Neural progenitor cell (in vitro differentiated cells): Measurements from ENCODE around the gene PAPSS2. TPM values are rescaled to one million over a fixed set of nuclear protein-coding genes. Genes with fewer than 3 reads are reported as not detected.
"Not testable (repeated sequence)": the region's sequence is repeated elsewhere in the genome, so short reads cannot be mapped to it uniquely, and the experiment has no call there.

Source experiments
- DNase-seq: peaks from one replicate; pipeline ENCODE4 v3.0.0-alpha.2; 2016; ENCODE audit warnings: low spot score
- H2AFZ ChIP-seq: fragments of 200-600 bp; sonication (generic); replicated peaks from 2 replicates; pipeline ENCODE4 v1.6.1; 2016; ENCODE audit warnings: antibody characterized with exemption
- H3F3A ChIP-seq: fragments of 200-600 bp; sonication (generic); 2 replicates; pipeline ENCODE4 v1.6.1; 2016; ENCODE audit warnings: antibody characterized with exemption, low read depth
- H3K27ac ChIP-seq: fragments of 200-600 bp; sonication (generic); 2 replicates; pipeline ENCODE4 v1.5.1; 2016; ENCODE audit warnings: mild to moderate bottlenecking
- H3K27me3 ChIP-seq: fragments of 200-600 bp; sonication (generic); 2 replicates; pipeline ENCODE4 v1.6.1; 2016; ENCODE audit warnings: mild to moderate bottlenecking, moderate library complexity
- H3K36me3 ChIP-seq: fragments of 200-600 bp; sonication (generic); 2 replicates; pipeline ENCODE4 v1.5.1; 2016
- H3K4me1 ChIP-seq: fragments of 200-600 bp; sonication (generic); 2 replicates; pipeline ENCODE4 v1.6.1; 2016; ENCODE audit warnings: mixed run types
- H3K4me2 ChIP-seq: fragments of 200-600 bp; sonication (generic); 2 replicates; pipeline ENCODE4 v1.6.1; 2016
- H3K4me3 ChIP-seq: fragments of 200-600 bp; sonication (generic); 2 replicates; pipeline ENCODE4 v1.5.1; 2016
- H3K79me2 ChIP-seq: fragments of 200-600 bp; sonication (generic); 2 replicates; pipeline ENCODE4 v1.6.1; 2016; ENCODE audit warnings: low read depth
- H3K9ac ChIP-seq: fragments of 200-600 bp; sonication (generic); 2 replicates; pipeline ENCODE4 v1.6.1; 2016
- H3K9me3 ChIP-seq: fragments of 200-600 bp; sonication (generic); 2 replicates; pipeline ENCODE4 v1.5.1; 2016; ENCODE audit warnings: low read depth
- H4K20me1 ChIP-seq: fragments of 200-600 bp; sonication (generic); 2 replicates; pipeline ENCODE4 v1.6.1; 2016; ENCODE audit warnings: low read depth
- H3K27ac Mint-ChIP-seq: 3 replicates; pipeline ENCODE4 v1.8.0; 2021; ENCODE audit warnings: mixed read lengths
- H3K27me3 Mint-ChIP-seq: 2 replicates; pipeline ENCODE4 v1.8.0; 2022; ENCODE audit warnings: low read depth, mild to moderate bottlenecking, inconsistent platforms, moderate library complexity, mixed read lengths; ENCODE audit not compliant: insufficient read depth
- H3K36me3 Mint-ChIP-seq: 3 replicates; pipeline ENCODE4 v1.8.0; 2021; ENCODE audit warnings: mixed read lengths
- H3K4me1 Mint-ChIP-seq: 3 replicates; pipeline ENCODE4 v1.8.0; 2021; ENCODE audit warnings: mixed read lengths
- H3K4me3 Mint-ChIP-seq: 3 replicates; pipeline ENCODE4 v1.8.0; 2021; ENCODE audit warnings: mild to moderate bottlenecking, moderate library complexity, mixed read lengths
- H3K9me3 Mint-ChIP-seq: 3 replicates; pipeline ENCODE4 v1.8.0; 2020; ENCODE audit warnings: mixed read lengths
- CTCF ChIP-seq: fragments of 200-600 bp; sonication (generic); IDR thresholded peaks from 2 replicates; pipeline ENCODE4 v1.5.1; 2017; ENCODE audit warnings: antibody characterized with exemption, mild to moderate bottlenecking
- EZH2 ChIP-seq: fragments of 200-600 bp; sonication (generic); IDR thresholded peaks from 2 replicates; pipeline ENCODE4 v1.6.1; 2017; ENCODE audit warnings: antibody characterized with exemption, mild to moderate bottlenecking, moderate library complexity
- EZH2phosphoT487 ChIP-seq: fragments of 200-600 bp; sonication (generic); IDR thresholded peaks from 2 replicates; pipeline ENCODE4 v1.6.1; 2017; ENCODE audit warnings: antibody characterized with exemption
- total RNA-seq: library from RNA; depleted of rRNA; stranded (reverse); fragments of >200 nt; gene quantifications from 2 replicates; pipeline ENCODE4 v1.2.3, GENCODE V29; 2015; ENCODE audit warnings: low replicate concordance

PAPSS2 gene
- total RNA-seq, 1 donor from 2014 or later = 6.0 TPM

GRCh38 chr10:87619705-87620104, 40.0 kb upstream of the PAPSS2 start:
- no peaks in the 10 kb centered on the region for H3F3A ChIP-seq
- H3K27me3 ChIP-seq = no peaks in the 10 kb centered on the region
- no peaks in the 10 kb centered on the region for H3K79me2 ChIP-seq
- Mint-ChIP-seq H3K27ac (no peak overlapping the region), H3K27me3 (peaks cover 4% of the 10 kb centered on the region), H3K36me3 (no peaks in the 10 kb centered on the region), H3K4me1 (peaks cover 3% of the 10 kb centered on the region), H3K9me3 (no peaks in the 10 kb centered on the region), H3K4me3 (no peak overlapping the region)
- H3K9me3 ChIP-seq = no peaks in the 10 kb centered on the region
- TF ChIP-seq EZH2phosphoT487 (no peak), CTCF (no peak), EZH2 (no peak)
- DNase-seq = no peak
- no peaks in the 10 kb centered on the region for H4K20me1 ChIP-seq
- no peak overlapping the region for H3K9ac ChIP-seq
- H3K27ac ChIP-seq = no peak overlapping the region
- H3K4me3 ChIP-seq = no peak overlapping the region
- H3K4me2 ChIP-seq = no peak overlapping the region
- H3K36me3 ChIP-seq = no peaks in the 10 kb centered on the region
- H3K4me1 ChIP-seq = peaks cover 3% of the 10 kb centered on the region
- H2AFZ ChIP-seq = no peak overlapping the region

- not testable (repeated sequence) for H3K27ac Mint-ChIP-seq, H3K9ac ChIP-seq, H3K27me3 Mint-ChIP-seq, H3K4me3 ChIP-seq, H3K36me3 Mint-ChIP-seq, H3K4me2 ChIP-seq, DNase-seq, H3K36me3 ChIP-seq, H3K27ac ChIP-seq, H3K4me3 Mint-ChIP-seq, H3K9me3 ChIP-seq, H3K4me1 Mint-ChIP-seq, H3K9me3 Mint-ChIP-seq, H4K20me1 ChIP-seq, H2AFZ ChIP-seq, H3K79me2 ChIP-seq, H3K27me3 ChIP-seq, H3F3A ChIP-seq
- H3K4me1 ChIP-seq = peaks cover 16% of the 10 kb centered on the region
Observed at GRCh38 chr10:87621440-87621839, 38.2 kb upstream of the PAPSS2 start.

GRCh38 chr10:87622314-87623004, 37.2 kb upstream of the PAPSS2 start:
- no peak overlapping the region for H3K4me3 ChIP-seq
- no peak overlapping the region for H3K27ac Mint-ChIP-seq
- H3K9ac ChIP-seq = no peak overlapping the region
- peak overlapping the region; percentile 70 for H2AFZ ChIP-seq
- no peak overlapping the region for H3K4me3 Mint-ChIP-seq
- no peaks in the 10 kb centered on the region for H3K9me3 ChIP-seq
- H3K4me1 Mint-ChIP-seq = peaks cover 3% of the 10 kb centered on the region
- H4K20me1 ChIP-seq = no peaks in the 10 kb centered on the region
- H3K4me1 ChIP-seq = peaks cover 16% of the 10 kb centered on the region
- peak; percentile 46 for DNase-seq
- no peaks in the 10 kb centered on the region for H3F3A ChIP-seq
- no peaks in the 10 kb centered on the region for H3K27me3 ChIP-seq
- no peaks in the 10 kb centered on the region for H3K36me3 ChIP-seq
- no peaks in the 10 kb centered on the region for H3K79me2 ChIP-seq
- no peak overlapping the region for H3K4me2 ChIP-seq
- H3K36me3 Mint-ChIP-seq = no peaks in the 10 kb centered on the region
- no peak overlapping the region for H3K27ac ChIP-seq
- TF ChIP-seq EZH2phosphoT487 = no peak
- no peak for TF ChIP-seq EZH2
- peak; percentile 40 for TF ChIP-seq CTCF
- peaks cover 5% of the 10 kb centered on the region for H3K27me3 Mint-ChIP-seq
- no peaks in the 10 kb centered on the region for H3K9me3 Mint-ChIP-seq

- Mint-ChIP-seq H3K4me3 (no peak overlapping the region), H3K9me3 (no peaks in the 10 kb centered on the region), H3K36me3 (no peaks in the 10 kb centered on the region), H3K27ac (no peak overlapping the region), H3K4me1 (peaks cover 3% of the 10 kb centered on the region), H3K27me3 (peaks cover 5% of the 10 kb centered on the region)
- H3K4me3 ChIP-seq = no peak overlapping the region
- DNase-seq = no peak
- no peak overlapping the region for H2AFZ ChIP-seq
- no peaks in the 10 kb centered on the region for H4K20me1 ChIP-seq
- no peaks in the 10 kb centered on the region for H3K36me3 ChIP-seq
- H3F3A ChIP-seq = no peaks in the 10 kb centered on the region
- no peaks in the 10 kb centered on the region for H3K79me2 ChIP-seq
- H3K4me2 ChIP-seq = no peak overlapping the region
- no peaks in the 10 kb centered on the region for H3K9me3 ChIP-seq
- H3K27me3 ChIP-seq = no peaks in the 10 kb centered on the region
- TF ChIP-seq EZH2 (no peak), EZH2phosphoT487 (no peak), CTCF (no peak)
- no peak overlapping the region for H3K27ac ChIP-seq
- no peak overlapping the region for H3K9ac ChIP-seq
- peaks cover 16% of the 10 kb centered on the region for H3K4me1 ChIP-seq
Observed at GRCh38 chr10:87623191-87623590, 36.5 kb upstream of the PAPSS2 start.
